Neural progenitor cell (in vitro differentiated cells): ENCODE measurements around the gene FOXA1.

Experiments
- CTCF ChIP-seq: fragments of 200-600 bp; sonication (generic); IDR thresholded peaks from 2 replicates; pipeline ENCODE4 v1.5.1; 2017; ENCODE audit warnings: antibody characterized with exemption, mild to moderate bottlenecking
- EZH2 ChIP-seq: fragments of 200-600 bp; sonication (generic); IDR thresholded peaks from 2 replicates; pipeline ENCODE4 v1.6.1; 2017; ENCODE audit warnings: antibody characterized with exemption, mild to moderate bottlenecking, moderate library complexity
- EZH2phosphoT487 ChIP-seq: fragments of 200-600 bp; sonication (generic); IDR thresholded peaks from 2 replicates; pipeline ENCODE4 v1.6.1; 2017; ENCODE audit warnings: antibody characterized with exemption

GRCh38 chr14:37603688-37604251 is 8.7 kb upstream of the FOXA1 start:
- TF ChIP-seq CTCF: no peak
- TF ChIP-seq EZH2phosphoT487: no peak
- TF ChIP-seq EZH2: no peak
